AG20443 (cell line): Measurements from ENCODE around the gene ARHGEF17.

Source experiments
- DNase-seq: peaks from one replicate; pipeline ENCODE4 v3.0.0; 2012; ENCODE audit warnings: low spot score, mixed read lengths

ARHGEF17 gene

DNA sequence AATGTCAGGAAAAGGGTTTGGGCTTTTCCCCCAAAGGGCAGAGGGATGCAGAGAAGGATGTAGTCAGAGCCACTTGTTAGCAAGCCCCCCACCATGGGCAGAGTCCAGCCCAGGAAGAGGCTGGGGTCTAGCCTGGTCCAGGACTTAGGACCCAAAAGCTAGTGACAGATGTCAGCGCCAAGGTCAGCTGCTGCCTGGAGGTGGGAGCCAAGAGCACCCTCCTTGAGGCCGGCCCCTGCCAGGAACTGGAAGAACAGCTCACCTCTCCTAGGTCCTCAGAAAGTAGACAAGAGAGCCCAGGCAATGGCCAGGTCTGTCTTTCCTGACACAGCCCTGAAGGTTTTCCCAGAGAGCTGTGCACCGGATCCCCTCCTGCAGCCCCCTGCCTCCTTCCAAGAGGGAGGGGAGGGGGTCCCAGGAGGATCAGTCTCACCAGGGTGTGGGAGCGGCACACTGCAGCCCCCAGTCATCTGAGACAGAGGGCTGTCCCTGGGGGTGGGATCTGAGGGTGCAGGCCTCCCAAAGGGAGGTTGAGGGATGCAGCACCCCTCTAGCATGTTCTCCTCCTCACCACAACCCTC lies 14.6 kb upstream of the ARHGEF17 start:
- no peak for DNase-seq

DNA sequence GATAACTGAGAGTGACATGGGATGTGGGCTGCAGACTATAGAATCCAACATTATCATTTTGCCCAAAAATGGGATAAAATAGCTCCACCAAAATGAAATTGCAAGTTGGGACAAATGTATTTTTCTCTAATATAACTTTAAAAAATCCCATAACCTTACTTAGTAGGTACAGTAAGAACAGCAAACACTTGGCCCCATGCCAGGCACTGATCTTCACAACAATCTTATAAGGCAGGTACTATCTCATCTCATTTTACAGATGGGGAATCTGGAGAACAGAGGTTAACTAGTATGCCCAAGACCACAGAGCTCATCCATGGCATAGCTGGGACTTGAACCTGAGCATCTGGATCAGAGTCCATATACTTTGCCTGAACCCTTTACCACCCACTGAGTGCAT lies 13.5 kb upstream of the ARHGEF17 start:
- no peak for DNase-seq

- DNase-seq: peak; percentile 85
Measured at GRCh38 chr11:73295241-73295995, 12.7 kb upstream of the ARHGEF17 start.

GRCh38 chr11:73295996-73296318 lies 12.1 kb upstream of the ARHGEF17 start:
- DNase-seq: no peak

GRCh38 chr11:73296501-73297230 lies 11.4 kb upstream of the ARHGEF17 start:
- DNase-seq: no peak

DNA sequence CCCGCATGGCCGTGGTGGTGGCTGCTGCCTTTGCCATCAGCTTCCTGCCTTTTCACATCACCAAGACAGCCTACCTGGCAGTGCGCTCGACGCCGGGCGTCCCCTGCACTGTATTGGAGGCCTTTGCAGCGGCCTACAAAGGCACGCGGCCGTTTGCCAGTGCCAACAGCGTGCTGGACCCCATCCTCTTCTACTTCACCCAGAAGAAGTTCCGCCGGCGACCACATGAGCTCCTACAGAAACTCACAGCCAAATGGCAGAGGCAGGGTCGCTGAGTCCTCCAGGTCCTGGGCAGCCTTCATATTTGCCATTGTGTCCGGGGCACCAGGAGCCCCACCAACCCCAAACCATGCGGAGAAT lies 10.9 kb upstream of the ARHGEF17 start:
- no peak for DNase-seq

DNA sequence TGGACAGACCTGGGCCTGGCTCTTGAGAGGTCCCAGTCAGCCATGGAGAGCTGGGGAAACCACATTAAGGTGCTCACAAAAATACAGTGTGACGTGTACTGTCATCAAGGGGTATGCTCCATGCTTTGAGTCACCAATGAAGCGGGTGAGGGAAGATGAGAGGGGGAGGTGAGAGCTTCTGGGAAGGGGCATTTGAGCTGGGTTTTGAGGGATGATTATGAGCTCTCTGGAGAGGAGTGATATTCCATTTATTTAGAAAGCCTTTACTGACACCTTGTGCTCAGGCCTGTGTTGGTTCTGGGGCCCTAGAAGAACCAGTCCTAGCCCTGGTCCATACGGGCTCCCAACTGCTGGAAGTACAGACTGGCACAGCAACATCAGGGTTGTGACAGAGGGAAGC lies 10.4 kb upstream of the ARHGEF17 start:
- no peak for DNase-seq

- DNase-seq: no peak
Measured at GRCh38 chr11:73298233-73298632, 9.8 kb upstream of the ARHGEF17 start.

DNA sequence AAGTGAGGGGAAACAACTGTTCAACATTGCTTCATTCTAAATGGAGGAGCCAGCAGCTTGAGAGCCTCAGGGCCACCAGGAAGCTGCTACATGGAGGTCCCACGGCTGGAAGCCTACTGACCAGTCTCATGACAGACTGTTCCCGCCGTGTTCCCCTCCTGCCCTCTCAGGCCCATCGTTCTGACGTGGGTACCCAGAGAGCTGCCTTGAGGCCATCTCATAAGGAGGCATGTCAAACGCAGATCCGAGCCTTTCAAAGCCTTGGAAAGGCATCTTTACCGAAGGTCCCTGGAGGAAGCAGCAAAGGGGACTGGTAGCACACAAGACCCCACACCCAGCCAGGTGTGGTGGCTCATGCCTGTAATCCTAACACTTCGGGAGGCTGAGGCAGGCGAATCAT lies 8.3 kb upstream of the ARHGEF17 start:
- DNase-seq: no peak

GRCh38 chr11:73306069-73306841 lies 1.8 kb upstream of the ARHGEF17 start:
- DNase-seq: no peak

DNA sequence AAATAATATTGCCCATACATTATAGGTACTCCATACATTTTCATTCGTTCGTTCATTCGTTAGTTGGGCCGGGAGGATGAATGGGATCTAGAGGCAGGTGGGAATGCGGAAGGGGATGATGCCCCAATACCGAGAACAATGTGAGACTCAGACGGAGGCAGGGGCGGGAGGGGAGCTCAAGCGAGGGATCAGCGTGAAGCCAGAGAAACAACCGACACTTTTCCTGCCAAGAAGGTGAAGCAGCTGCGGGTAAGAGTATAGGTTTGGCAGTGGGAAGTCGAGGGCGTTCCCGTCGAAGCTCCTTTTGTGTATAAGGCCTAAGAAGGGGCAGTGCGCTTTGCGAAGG lies 1.1 kb upstream of the ARHGEF17 start:
- DNase-seq: no peak

DNA sequence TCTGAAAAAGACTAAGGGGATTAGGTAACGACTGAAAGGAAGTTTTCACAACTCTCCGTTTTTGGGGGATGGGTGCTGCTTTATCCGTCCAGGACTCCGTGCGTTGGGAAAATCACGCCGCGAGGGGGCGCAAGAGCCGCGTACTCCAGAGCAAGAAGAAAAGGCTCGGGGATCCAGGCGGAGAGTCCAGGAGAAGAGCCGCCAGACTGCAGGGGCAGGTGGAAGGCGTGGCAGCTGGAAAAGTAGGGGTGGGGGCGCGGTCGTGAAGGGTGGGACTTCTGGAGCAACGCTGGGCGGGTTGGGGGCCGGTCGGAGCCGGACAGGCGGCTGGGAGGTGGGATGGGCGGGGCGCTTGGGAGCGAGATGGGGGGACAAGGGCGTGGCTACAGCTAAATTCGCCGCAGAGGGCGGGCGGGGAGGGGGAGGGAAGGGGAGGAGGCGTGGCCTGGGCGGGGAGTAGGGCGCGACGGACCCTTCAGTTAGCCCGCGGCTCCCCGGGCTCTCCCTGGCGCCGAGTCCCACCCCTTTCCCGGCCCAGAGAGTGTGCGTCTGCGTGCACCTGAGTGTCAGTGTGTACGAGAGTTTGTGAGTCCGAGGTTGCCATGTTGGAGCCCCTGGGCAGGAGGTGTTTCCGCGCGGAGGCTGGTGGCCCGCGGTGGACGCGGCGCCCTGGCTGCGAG lies 613 bp upstream of the ARHGEF17 start:
- peak; percentile 95 for DNase-seq

GRCh38 chr11:73308961-73309919 lies 1.2 kb downstream of the ARHGEF17 start:
- DNase-seq: peak; percentile 96

DNA sequence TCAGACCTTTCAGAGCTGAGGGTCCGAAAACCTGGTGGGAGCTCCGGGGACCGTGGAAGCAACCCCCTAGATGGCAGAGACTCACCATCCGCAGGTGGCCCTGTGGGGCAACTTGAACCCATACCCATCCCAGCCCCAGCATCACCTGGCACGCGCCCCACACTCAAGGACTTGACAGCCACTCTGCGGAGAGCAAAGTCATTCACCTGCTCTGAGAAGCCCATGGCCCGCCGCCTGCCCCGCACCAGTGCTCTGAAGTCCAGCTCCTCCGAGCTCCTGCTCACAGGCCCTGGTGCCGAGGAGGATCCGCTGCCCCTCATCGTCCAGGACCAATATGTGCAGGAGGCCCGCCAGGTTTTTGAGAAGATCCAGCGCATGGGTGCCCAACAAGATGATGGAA lies 2.0 kb downstream of the ARHGEF17 start:
- no peak for DNase-seq

- no peak for DNase-seq
Measured at GRCh38 chr11:73310661-73311393, 2.8 kb downstream of the ARHGEF17 start.

GRCh38 chr11:73311394-73311869 lies 3.4 kb downstream of the ARHGEF17 start:
- no peak for DNase-seq

DNA sequence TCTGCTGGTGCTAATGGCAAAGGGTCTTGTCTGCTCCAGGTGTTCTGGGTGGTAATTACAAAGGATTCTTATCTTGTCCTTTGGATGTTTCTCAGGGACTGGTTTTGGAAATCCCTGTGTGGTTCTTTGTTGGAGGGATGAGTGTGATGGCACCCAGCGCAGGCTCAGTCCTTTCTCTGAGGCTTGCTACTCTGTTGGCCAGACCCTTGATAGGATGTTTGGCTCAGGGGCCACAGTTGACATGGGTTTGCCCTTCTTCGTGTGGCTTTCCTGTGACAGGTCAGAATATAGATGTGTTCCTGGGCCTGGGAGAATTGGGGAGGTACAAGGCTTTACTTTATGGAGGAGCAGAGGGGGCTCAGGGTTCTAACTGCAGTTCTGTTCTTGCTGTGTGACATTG lies 4.0 kb downstream of the ARHGEF17 start:
- DNase-seq: no peak

DNA sequence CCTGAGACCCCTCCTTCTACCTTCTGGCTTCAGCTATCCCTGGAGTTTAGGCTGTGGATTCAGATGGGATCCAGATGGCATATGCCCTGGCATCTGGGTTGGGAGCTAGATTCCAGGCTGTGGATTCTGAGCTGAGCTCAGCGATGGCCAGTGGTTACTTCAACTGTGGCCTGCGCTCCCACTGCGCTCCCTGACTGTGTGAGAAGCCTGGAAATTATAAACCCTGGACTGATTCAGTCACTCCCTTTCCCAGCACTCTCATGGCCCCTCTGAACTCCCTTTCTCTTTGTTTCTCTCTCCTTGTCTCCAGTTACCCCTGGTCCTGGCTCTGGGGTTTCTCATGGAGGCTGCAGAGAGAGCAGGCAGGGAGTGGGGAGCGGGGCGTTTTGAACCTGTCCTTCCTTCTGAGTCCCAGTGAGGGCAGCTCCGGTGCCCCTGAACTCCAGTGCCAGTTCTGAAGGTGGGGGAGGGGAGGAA lies 4.8 kb downstream of the ARHGEF17 start:
- peak; percentile 67 for DNase-seq

DNA sequence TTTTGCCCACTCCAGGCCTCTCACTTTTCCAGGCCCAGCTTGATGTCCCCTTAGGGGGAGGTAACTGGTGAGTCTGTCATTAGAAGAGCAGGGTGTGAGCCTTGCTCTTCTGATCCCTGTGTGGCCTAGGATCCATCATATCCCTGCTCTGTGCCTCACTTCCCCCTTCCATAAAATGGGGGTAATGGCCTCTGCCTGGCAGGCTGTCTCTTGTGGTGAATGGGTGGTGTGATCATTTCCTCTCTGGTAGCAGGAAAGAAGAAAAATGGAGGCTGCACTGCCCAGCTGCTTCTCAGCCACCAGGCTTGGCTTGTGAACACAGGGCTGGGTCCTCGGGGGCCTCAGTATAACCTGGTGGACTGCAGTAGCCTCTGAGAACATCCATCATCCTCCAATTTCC lies 5.6 kb downstream of the ARHGEF17 start:
- no peak for DNase-seq
